ENCODE results near the gene TIMM13. TPM values are rescaled to one million over a fixed set of nuclear protein-coding genes. Genes with fewer than 3 reads are reported as not detected.

The TIMM13 gene
- total and polyA plus RNA-seq, 10 of the 15 experiments (the other 5 are each of a cell fraction or from before 2014, with no cell fraction given) = 9.9 to 205 (median 63.6) TPM

DNA sequence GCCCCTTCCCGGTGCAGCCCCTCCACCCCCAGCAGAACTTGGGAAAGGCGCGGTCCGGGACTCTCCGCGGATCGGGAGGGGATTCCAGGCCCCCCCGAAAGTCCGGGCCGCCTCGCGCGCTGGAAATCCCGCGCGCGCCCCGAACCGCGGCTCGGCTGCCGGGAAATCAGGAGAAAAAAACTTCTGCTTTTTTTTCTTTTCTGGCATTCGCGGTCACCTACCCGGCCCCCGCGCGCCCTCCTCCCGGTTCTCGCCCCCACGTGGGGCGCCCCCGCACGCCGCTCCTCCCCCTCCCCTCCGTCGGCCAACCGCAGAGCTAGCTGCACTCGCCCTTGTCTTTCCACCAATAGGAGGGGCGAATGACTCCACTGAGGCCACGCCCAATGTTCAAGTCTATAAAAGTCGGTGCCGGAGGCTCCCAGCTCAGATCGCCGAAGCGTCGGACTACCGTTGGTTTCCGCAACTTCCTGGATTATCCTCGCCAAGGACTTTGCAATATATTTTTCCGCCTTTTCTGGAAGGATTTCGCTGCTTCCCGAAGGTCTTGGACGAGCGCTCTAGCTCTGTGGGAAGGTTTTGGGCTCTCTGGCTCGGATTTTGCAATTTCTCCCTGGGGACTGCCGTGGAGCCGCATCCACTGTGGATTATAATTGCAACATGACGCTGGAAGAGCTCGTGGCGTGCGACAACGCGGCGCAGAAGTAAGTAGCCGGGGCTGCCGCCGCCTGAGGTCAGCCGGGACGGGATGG, 48.5 kb upstream of the TIMM13 start, which contains the start of gene GADD45B (continued):
- TF ChIP-seq, protein P1, sequence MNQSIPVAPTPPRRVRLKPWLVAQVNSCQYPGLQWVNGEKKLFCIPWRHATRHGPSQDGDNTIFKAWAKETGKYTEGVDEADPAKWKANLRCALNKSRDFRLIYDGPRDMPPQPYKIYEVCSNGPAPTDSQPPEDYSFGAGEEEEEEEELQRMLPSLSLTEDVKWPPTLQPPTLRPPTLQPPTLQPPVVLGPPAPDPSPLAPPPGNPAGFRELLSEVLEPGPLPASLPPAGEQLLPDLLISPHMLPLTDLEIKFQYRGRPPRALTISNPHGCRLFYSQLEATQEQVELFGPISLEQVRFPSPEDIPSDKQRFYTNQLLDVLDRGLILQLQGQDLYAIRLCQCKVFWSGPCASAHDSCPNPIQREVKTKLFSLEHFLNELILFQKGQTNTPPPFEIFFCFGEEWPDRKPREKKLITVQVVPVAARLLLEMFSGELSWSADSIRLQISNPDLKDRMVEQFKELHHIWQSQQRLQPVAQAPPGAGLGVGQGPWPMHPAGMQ (IDR thresholded peaks at IDR 0.05; ENCODE audit: borderline replicate concordance) = no peak
- TF ChIP-seq, protein P2, sequence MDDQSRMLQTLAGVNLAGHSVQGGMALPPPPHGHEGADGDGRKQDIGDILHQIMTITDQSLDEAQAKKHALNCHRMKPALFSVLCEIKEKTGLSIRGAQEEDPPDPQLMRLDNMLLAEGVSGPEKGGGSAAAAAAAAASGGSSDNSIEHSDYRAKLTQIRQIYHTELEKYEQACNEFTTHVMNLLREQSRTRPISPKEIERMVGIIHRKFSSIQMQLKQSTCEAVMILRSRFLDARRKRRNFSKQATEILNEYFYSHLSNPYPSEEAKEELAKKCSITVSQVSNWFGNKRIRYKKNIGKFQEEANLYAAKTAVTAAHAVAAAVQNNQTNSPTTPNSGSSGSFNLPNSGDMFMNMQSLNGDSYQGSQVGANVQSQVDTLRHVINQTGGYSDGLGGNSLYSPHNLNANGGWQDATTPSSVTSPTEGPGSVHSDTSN (IDR thresholded peaks at IDR 0.05; ENCODE audit: insufficient replicate concordance, low read depth, low read length) = peak; percentile 46
- TF ChIP-seq RAD51 (IDR thresholded peaks at IDR 0.05) = peak; percentile 39; the same call in 1 of the 2 replicates
- no peak; the same call in 1 of the 2 replicates for TF ChIP-seq MTA2 (IDR thresholded peaks at IDR 0.05; ENCODE audit: low read depth)
- TF ChIP-seq, protein P3, sequence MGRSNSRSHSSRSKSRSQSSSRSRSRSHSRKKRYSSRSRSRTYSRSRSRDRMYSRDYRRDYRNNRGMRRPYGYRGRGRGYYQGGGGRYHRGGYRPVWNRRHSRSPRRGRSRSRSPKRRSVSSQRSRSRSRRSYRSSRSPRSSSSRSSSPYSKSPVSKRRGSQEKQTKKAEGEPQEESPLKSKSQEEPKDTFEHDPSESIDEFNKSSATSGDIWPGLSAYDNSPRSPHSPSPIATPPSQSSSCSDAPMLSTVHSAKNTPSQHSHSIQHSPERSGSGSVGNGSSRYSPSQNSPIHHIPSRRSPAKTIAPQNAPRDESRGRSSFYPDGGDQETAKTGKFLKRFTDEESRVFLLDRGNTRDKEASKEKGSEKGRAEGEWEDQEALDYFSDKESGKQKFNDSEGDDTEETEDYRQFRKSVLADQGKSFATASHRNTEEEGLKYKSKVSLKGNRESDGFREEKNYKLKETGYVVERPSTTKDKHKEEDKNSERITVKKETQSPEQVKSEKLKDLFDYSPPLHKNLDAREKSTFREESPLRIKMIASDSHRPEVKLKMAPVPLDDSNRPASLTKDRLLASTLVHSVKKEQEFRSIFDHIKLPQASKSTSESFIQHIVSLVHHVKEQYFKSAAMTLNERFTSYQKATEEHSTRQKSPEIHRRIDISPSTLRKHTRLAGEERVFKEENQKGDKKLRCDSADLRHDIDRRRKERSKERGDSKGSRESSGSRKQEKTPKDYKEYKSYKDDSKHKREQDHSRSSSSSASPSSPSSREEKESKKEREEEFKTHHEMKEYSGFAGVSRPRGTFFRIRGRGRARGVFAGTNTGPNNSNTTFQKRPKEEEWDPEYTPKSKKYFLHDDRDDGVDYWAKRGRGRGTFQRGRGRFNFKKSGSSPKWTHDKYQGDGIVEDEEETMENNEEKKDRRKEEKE (IDR thresholded peaks at IDR 0.05) = peak; percentile 71; the same call in 1 of the 2 replicates
- TF ChIP-seq, protein P4, sequence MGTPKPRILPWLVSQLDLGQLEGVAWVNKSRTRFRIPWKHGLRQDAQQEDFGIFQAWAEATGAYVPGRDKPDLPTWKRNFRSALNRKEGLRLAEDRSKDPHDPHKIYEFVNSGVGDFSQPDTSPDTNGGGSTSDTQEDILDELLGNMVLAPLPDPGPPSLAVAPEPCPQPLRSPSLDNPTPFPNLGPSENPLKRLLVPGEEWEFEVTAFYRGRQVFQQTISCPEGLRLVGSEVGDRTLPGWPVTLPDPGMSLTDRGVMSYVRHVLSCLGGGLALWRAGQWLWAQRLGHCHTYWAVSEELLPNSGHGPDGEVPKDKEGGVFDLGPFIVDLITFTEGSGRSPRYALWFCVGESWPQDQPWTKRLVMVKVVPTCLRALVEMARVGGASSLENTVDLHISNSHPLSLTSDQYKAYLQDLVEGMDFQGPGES (IDR thresholded peaks at IDR 0.05) = no peak
- TF ChIP-seq YBX1 (IDR thresholded peaks at IDR 0.05) = no peak
- TF ChIP-seq, protein P5, sequence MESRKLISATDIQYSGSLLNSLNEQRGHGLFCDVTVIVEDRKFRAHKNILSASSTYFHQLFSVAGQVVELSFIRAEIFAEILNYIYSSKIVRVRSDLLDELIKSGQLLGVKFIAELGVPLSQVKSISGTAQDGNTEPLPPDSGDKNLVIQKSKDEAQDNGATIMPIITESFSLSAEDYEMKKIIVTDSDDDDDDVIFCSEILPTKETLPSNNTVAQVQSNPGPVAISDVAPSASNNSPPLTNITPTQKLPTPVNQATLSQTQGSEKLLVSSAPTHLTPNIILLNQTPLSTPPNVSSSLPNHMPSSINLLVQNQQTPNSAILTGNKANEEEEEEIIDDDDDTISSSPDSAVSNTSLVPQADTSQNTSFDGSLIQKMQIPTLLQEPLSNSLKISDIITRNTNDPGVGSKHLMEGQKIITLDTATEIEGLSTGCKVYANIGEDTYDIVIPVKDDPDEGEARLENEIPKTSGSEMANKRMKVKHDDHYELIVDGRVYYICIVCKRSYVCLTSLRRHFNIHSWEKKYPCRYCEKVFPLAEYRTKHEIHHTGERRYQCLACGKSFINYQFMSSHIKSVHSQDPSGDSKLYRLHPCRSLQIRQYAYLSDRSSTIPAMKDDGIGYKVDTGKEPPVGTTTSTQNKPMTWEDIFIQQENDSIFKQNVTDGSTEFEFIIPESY (IDR thresholded peaks at IDR 0.05) = no peak
- TF ChIP-seq SIN3A (IDR thresholded peaks at IDR 0.05; ENCODE audit: low read depth, low read length) = peak; percentile 90
- TF ChIP-seq SRF (IDR thresholded peaks at IDR 0.05; ENCODE audit: low read depth in 2 of 2, low read length in 2 of 2) = 0 out of 4 replicates have a peak, but pooled peaks of 1 of the 2 experiments have one; percentile 3
- TF ChIP-seq, protein P6, sequence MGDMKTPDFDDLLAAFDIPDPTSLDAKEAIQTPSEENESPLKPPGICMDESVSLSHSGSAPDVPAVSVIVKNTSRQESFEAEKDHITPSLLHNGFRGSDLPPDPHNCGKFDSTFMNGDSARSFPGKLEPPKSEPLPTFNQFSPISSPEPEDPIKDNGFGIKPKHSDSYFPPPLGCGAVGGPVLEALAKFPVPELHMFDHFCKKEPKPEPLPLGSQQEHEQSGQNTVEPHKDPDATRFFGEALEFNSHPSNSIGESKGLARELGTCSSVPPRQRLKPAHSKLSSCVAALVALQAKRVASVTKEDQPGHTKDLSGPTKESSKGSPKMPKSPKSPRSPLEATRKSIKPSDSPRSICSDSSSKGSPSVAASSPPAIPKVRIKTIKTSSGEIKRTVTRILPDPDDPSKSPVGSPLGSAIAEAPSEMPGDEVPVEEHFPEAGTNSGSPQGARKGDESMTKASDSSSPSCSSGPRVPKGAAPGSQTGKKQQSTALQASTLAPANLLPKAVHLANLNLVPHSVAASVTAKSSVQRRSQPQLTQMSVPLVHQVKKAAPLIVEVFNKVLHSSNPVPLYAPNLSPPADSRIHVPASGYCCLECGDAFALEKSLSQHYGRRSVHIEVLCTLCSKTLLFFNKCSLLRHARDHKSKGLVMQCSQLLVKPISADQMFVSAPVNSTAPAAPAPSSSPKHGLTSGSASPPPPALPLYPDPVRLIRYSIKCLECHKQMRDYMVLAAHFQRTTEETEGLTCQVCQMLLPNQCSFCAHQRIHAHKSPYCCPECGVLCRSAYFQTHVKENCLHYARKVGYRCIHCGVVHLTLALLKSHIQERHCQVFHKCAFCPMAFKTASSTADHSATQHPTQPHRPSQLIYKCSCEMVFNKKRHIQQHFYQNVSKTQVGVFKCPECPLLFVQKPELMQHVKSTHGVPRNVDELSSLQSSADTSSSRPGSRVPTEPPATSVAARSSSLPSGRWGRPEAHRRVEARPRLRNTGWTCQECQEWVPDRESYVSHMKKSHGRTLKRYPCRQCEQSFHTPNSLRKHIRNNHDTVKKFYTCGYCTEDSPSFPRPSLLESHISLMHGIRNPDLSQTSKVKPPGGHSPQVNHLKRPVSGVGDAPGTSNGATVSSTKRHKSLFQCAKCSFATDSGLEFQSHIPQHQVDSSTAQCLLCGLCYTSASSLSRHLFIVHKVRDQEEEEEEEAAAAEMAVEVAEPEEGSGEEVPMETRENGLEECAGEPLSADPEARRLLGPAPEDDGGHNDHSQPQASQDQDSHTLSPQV (IDR thresholded peaks at IDR 0.05) = no peak
- TF ChIP-seq ZNF384 (IDR thresholded peaks at IDR 0.05; ENCODE audit: borderline replicate concordance, low read depth, low read length) = peak; percentile 89
- TF ChIP-seq PML (IDR thresholded peaks at IDR 0.05; ENCODE audit: low read length) = peak; percentile 100
- 0 out of 2 replicates have a peak, but pooled peaks have one; percentile 3 for TF ChIP-seq JUNB (IDR thresholded peaks at IDR 0.05)
- no peak for TF ChIP-seq NR2C2 (IDR thresholded peaks at IDR 0.05; ENCODE audit: borderline replicate concordance, control insufficient read depth, insufficient read length, low read depth)
- TF ChIP-seq ZSCAN29 (IDR thresholded peaks at IDR 0.05) = no peak
